SK-N-SH treated with all-trans-retinoic acid at 6 μM for 48 hours (cell line): ENCODE results near the gene PPP2R3B.

Source experiments
- ATAC-seq: fragments of 200-7000 bp; cut with Tn5 transposase; 3 replicates; pipeline ENCODE4 v1.9.1; 2020; ENCODE audit warnings: mild to moderate bottlenecking, moderate library complexity
- ARNTL ChIP-seq: fragments of 450-650 bp; formaldehyde crosslinking; IDR thresholded peaks from 2 replicates; pipeline ENCODE4 v1.5.0; 2020; ENCODE audit warnings: low read depth, mild to moderate bottlenecking, moderate library complexity, borderline replicate concordance
- BACH2 ChIP-seq: fragments of 250-450 bp; sonication (Bioruptor Pico); IDR thresholded peaks from 2 replicates; pipeline ENCODE4 v1.9.0; 2021; ENCODE audit warnings: mild to moderate bottlenecking, borderline replicate concordance
- CREB5 ChIP-seq: fragments of 250-450 bp; sonication (Bioruptor Pico); IDR thresholded peaks from 2 replicates; pipeline ENCODE4 v1.5.1; 2020; ENCODE audit warnings: low read depth, mild to moderate bottlenecking, moderate library complexity
- CSDC2 ChIP-seq: fragments of 250-450 bp; sonication (Bioruptor Pico); IDR thresholded peaks from 2 replicates; pipeline ENCODE4 v1.5.0; 2020; ENCODE audit warnings: mild to moderate bottlenecking, moderate library complexity
- CSRNP3 ChIP-seq: fragments of 250-450 bp; sonication (Bioruptor Pico); IDR thresholded peaks from 2 replicates; pipeline ENCODE4 v1.5.1; 2021; ENCODE audit warnings: mild to moderate bottlenecking, moderate library complexity
- ESRRG ChIP-seq: fragments of 250-450 bp; sonication (Bioruptor Pico); IDR thresholded peaks from 2 replicates; pipeline ENCODE4 v1.6.1; 2021; ENCODE audit warnings: mild to moderate bottlenecking
- GLIS3 ChIP-seq: fragments of 250-450 bp; sonication (Bioruptor Pico); IDR thresholded peaks from 2 replicates; pipeline ENCODE4 v1.5.0; 2020; ENCODE audit warnings: mild to moderate bottlenecking, moderate library complexity
- ISL1 ChIP-seq: fragments of 250-450 bp; sonication (Bioruptor Pico); IDR thresholded peaks from 2 replicates; pipeline ENCODE4 v2.1.2; 2022; ENCODE audit warnings: mild to moderate bottlenecking, moderate library complexity
- OSR1 ChIP-seq: fragments of 250-450 bp; sonication (Bioruptor Pico); IDR thresholded peaks from 2 replicates; pipeline ENCODE4 v1.8.0; 2022; ENCODE audit warnings: moderate library complexity, mild to moderate bottlenecking, inconsistent platforms
- PATZ1 ChIP-seq: fragments of 250-450 bp; sonication (Bioruptor Pico); IDR thresholded peaks from 2 replicates; pipeline ENCODE4 v1.8.0; 2020; ENCODE audit warnings: mild to moderate bottlenecking, moderate library complexity, borderline replicate concordance
- POU6F1 ChIP-seq: fragments of 250-450 bp; sonication (Bioruptor Pico); IDR thresholded peaks from 2 replicates; pipeline ENCODE4 v1.8.0; 2021; ENCODE audit warnings: low read depth, mild to moderate bottlenecking, moderate library complexity, borderline replicate concordance
- PPARA ChIP-seq: fragments of 250-450 bp; sonication (Bioruptor Pico); IDR thresholded peaks from 2 replicates; pipeline ENCODE4 v1.5.0; 2020; ENCODE audit warnings: mild to moderate bottlenecking, borderline replicate concordance
- RARB ChIP-seq: fragments of 250-450 bp; sonication (Bioruptor Pico); IDR thresholded peaks from 2 replicates; pipeline ENCODE4 v1.8.0; 2021; ENCODE audit warnings: mild to moderate bottlenecking, moderate library complexity
- SNAI2 ChIP-seq: fragments of 250-450 bp; sonication (Bioruptor Pico); IDR thresholded peaks from 2 replicates; pipeline ENCODE4 v1.5.0; 2020; ENCODE audit warnings: mild to moderate bottlenecking, moderate library complexity
- TCF4 ChIP-seq: fragments of 250-450 bp; sonication (Bioruptor Pico); IDR thresholded peaks from 2 replicates; pipeline ENCODE4 v1.8.0; 2021; ENCODE audit warnings: mild to moderate bottlenecking, moderate library complexity, borderline replicate concordance
- TOX ChIP-seq: fragments of 250-450 bp; sonication (Bioruptor Pico); IDR thresholded peaks from 2 replicates; pipeline ENCODE4 v1.8.0; 2021; ENCODE audit warnings: mild to moderate bottlenecking, moderate library complexity, borderline replicate concordance
- TSHZ2 ChIP-seq: fragments of 250-450 bp; sonication (Bioruptor Pico); IDR thresholded peaks from 2 replicates; pipeline ENCODE4 v1.5.0; 2020; ENCODE audit warnings: mild to moderate bottlenecking, moderate library complexity
- ZC3H10 ChIP-seq: fragments of 250-450 bp; sonication (Bioruptor Pico); IDR thresholded peaks from 2 replicates; pipeline ENCODE4 v1.5.1; 2021; ENCODE audit warnings: mild to moderate bottlenecking, moderate library complexity
- ZFP3 ChIP-seq: fragments of 250-450 bp; sonication (Bioruptor Pico); IDR thresholded peaks from 2 replicates; pipeline ENCODE4 v1.5.0; 2020; ENCODE audit warnings: mild to moderate bottlenecking, moderate library complexity
- ZFP30 ChIP-seq: fragments of 450-650 bp; formaldehyde crosslinking; IDR thresholded peaks from 2 replicates; pipeline ENCODE4 v1.5.0; 2022; ENCODE audit warnings: mild to moderate bottlenecking, moderate library complexity
- ZNF565 ChIP-seq: fragments of 450-650 bp; formaldehyde crosslinking; conservative IDR thresholded peaks from 2 replicates; pipeline ENCODE4 v1.5.0; 2020; ENCODE audit warnings: low read depth, mild to moderate bottlenecking, moderate library complexity
- ZNF70 ChIP-seq: fragments of 450-650 bp; formaldehyde crosslinking; IDR thresholded peaks from 2 replicates; pipeline ENCODE4 v1.5.0; 2020; ENCODE audit warnings: mild to moderate bottlenecking, moderate library complexity
- ZNF8 ChIP-seq: fragments of 450-650 bp; formaldehyde crosslinking; IDR thresholded peaks from 2 replicates; pipeline ENCODE4 v1.5.0; 2020; ENCODE audit warnings: mild to moderate bottlenecking, moderate library complexity

PPP2R3B gene

GRCh38 chrX:320126-320783 lies 66.5 kb downstream of the PPP2R3B start:
- no peak for ATAC-seq
- no peak for TF ChIP-seq ZFP30
- TF ChIP-seq CSRNP3 (CRISPR knock-in tag), result no peak
- no peak for TF ChIP-seq ZC3H10 (CRISPR knock-in tag)
- TF ChIP-seq CSDC2 (CRISPR knock-in tag), result no peak
- no peak for TF ChIP-seq ZNF70 (CRISPR knock-in tag)
- no peak for TF ChIP-seq ESRRG (CRISPR knock-in tag)
- no peak for TF ChIP-seq TOX (CRISPR knock-in tag)
- no peak for TF ChIP-seq TCF4 (CRISPR knock-in tag)
- TF ChIP-seq TSHZ2 (CRISPR knock-in tag), result no peak
- TF ChIP-seq GLIS3 (CRISPR knock-in tag), result no peak
- TF ChIP-seq ZNF8 (CRISPR knock-in tag), result no peak
- TF ChIP-seq SNAI2 (CRISPR knock-in tag), result no peak
- no peak for TF ChIP-seq OSR1 (CRISPR knock-in tag)
- TF ChIP-seq PPARA (CRISPR knock-in tag), result no peak
- TF ChIP-seq ZNF565, result no peak
- TF ChIP-seq ARNTL (CRISPR knock-in tag), result no peak
- TF ChIP-seq ISL1 (CRISPR knock-in tag), result no peak
- no peak for TF ChIP-seq BACH2 (CRISPR knock-in tag)
- TF ChIP-seq CREB5, result no peak
- TF ChIP-seq, all 23 proteins: peak for 0

- TF ChIP-seq BACH2 (CRISPR knock-in tag), result no peak
- no peak for TF ChIP-seq TOX (CRISPR knock-in tag)
- TF ChIP-seq ZNF70 (CRISPR knock-in tag), result no peak
- no peak for TF ChIP-seq POU6F1 (CRISPR knock-in tag)
- TF ChIP-seq ZFP3 (CRISPR knock-in tag), result no peak
- no peak for TF ChIP-seq RARB
- no peak for TF ChIP-seq ZNF8 (CRISPR knock-in tag)
- TF ChIP-seq PPARA (CRISPR knock-in tag), result no peak
- no peak for TF ChIP-seq CREB5
- TF ChIP-seq CSDC2 (CRISPR knock-in tag), result no peak
- no peak for TF ChIP-seq ESRRG (CRISPR knock-in tag)
- TF ChIP-seq PATZ1 (CRISPR knock-in tag), result no peak
- TF ChIP-seq CSRNP3 (CRISPR knock-in tag), result no peak
- no peak for TF ChIP-seq ARNTL (CRISPR knock-in tag)
- TF ChIP-seq GLIS3 (CRISPR knock-in tag), result no peak
- no peak for TF ChIP-seq ISL1 (CRISPR knock-in tag)
- TF ChIP-seq TSHZ2 (CRISPR knock-in tag), result no peak
- no peak for TF ChIP-seq ZFP30
- TF ChIP-seq, all 23 proteins: peak for 0
- ATAC-seq, result no peak
Observed at GRCh38 chrX:319579-320125, 67.1 kb downstream of the PPP2R3B start.
